HepG2 (cell line): Measurements from ENCODE around the gene SHISA5. TPM values are rescaled to one million over a fixed set of nuclear protein-coding genes. Genes with fewer than 3 reads are reported as not detected.

Experiments
- AKNA ChIP-seq: sonication (generic); formaldehyde crosslinking; IDR thresholded peaks from 2 replicates; pipeline ENCODE4 v1.4.0; 2020; ENCODE audit warnings: missing genetic modification reagents, borderline replicate concordance
- CHCHD3 ChIP-seq: sonication (generic); formaldehyde crosslinking; IDR thresholded peaks from 2 replicates; pipeline ENCODE4 v1.8.0; 2022; ENCODE audit warnings: mild to moderate bottlenecking, missing genetic modification reagents, moderate library complexity
- DMAP1 ChIP-seq: IDR thresholded peaks from 2 replicates; pipeline ENCODE4 v1.6.1; 2016
- FOSL2 ChIP-seq: sonication (generic); formaldehyde crosslinking; IDR thresholded peaks from 2 replicates; pipeline ENCODE4 v1.4.0; 2020; ENCODE audit warnings: missing genetic modification reagents
- KDM4B ChIP-seq: sonication (generic); formaldehyde crosslinking; IDR thresholded peaks from 2 replicates; pipeline ENCODE4 v1.4.0; 2020; ENCODE audit warnings: missing genetic modification reagents
- KMT2A ChIP-seq: sonication (generic); formaldehyde crosslinking; IDR thresholded peaks from 2 replicates; pipeline ENCODE4 v1.4.0; 2020; ENCODE audit warnings: missing genetic modification reagents
- PCBP2 ChIP-seq: fragments of 200-400 bp; formaldehyde crosslinking; optimal IDR thresholded peaks from 2 replicates; pipeline ENCODE3; 2018; ENCODE audit warnings: low read length, low read depth; ENCODE audit not compliant: poor library complexity, severe bottlenecking
- RAD51 ChIP-seq: fragments of 450-650 bp; IDR thresholded peaks from 2 replicates; pipeline ENCODE4 v1.6.1; 2016; ENCODE audit warnings: borderline replicate concordance
- RBM39 ChIP-seq: fragments of 200-400 bp; formaldehyde crosslinking; IDR thresholded peaks from one replicate; pipeline ENCODE4 v1.6.1; 2018; ENCODE audit warnings: antibody characterized with exemption, mild to moderate bottlenecking, low read depth, low read length; ENCODE audit not compliant: poor library complexity, severe bottlenecking
- REPIN1 ChIP-seq: sonication (generic); formaldehyde crosslinking; IDR thresholded peaks from 2 replicates; pipeline ENCODE4 v1.8.0; 2022; ENCODE audit warnings: missing genetic modification reagents, low read depth, mild to moderate bottlenecking, borderline replicate concordance
- TOE1 ChIP-seq: sonication (generic); formaldehyde crosslinking; IDR thresholded peaks from 2 replicates; pipeline ENCODE4 v1.4.0; 2020; ENCODE audit warnings: mild to moderate bottlenecking, missing genetic modification reagents
- ZFAT ChIP-seq: sonication (generic); formaldehyde crosslinking; conservative IDR thresholded peaks from 2 replicates; pipeline ENCODE4 v1.8.1; 2023; ENCODE audit warnings: missing genetic modification reagents, inconsistent platforms
- ZNF468 ChIP-seq: sonication (generic); formaldehyde crosslinking; IDR thresholded peaks from 2 replicates; pipeline ENCODE4 v1.8.0; 2022; ENCODE audit warnings: mild to moderate bottlenecking, moderate library complexity, missing genetic modification reagents
- ZNF550 ChIP-seq: sonication (generic); formaldehyde crosslinking; IDR thresholded peaks from 2 replicates; pipeline ENCODE4 v1.4.0; 2020; ENCODE audit warnings: mild to moderate bottlenecking, missing genetic modification reagents, borderline replicate concordance
- ZNF605 ChIP-seq: sonication (generic); formaldehyde crosslinking; IDR thresholded peaks from 2 replicates; pipeline ENCODE4 v1.8.0; 2022; ENCODE audit warnings: mild to moderate bottlenecking, missing genetic modification reagents
- ZNF672 ChIP-seq: sonication (generic); formaldehyde crosslinking; IDR thresholded peaks from 2 replicates; pipeline ENCODE4 v1.8.1; 2022; ENCODE audit warnings: missing genetic modification reagents
- ZNF746 ChIP-seq: sonication (generic); formaldehyde crosslinking; IDR thresholded peaks from 2 replicates; pipeline ENCODE4 v1.8.0; 2022; ENCODE audit warnings: mild to moderate bottlenecking, missing genetic modification reagents
- ZSCAN20 ChIP-seq: sonication (generic); formaldehyde crosslinking; IDR thresholded peaks from 2 replicates; pipeline ENCODE4 v1.4.0; 2020; ENCODE audit warnings: missing genetic modification reagents, mild to moderate bottlenecking, borderline replicate concordance
- ZSCAN9 ChIP-seq: IDR thresholded peaks from 2 replicates; pipeline ENCODE4 v1.6.1; 2016; ENCODE audit warnings: borderline replicate concordance
- polyA plus RNA-seq, 8 experiments: library from polyadenylated mRNA; depleted of rRNA in 3 of 8; stranded (reverse) in 7 of 8; unstranded in 1 of 8; fragments of >200 nt; fragmentation: Illumina TruSeq in 4 of 8; extraction: Trizol in 4 of 8; gene quantifications; 2 replicates each; pipeline versions ENCODE4 v1.2.1 to v1.2.3, GENCODE V29; 2011 to 2016; ENCODE audit warnings: low read depth in 4 of 8, missing spikeins in 1 of 8, mixed read lengths in 1 of 8; ENCODE audit not compliant: insufficient read depth in 1 of 8
- total RNA-seq, 5 experiments: library from RNA; depleted of rRNA; stranded (reverse); fragments of >200 nt; fragmentation: Illumina TruSeq; extraction: Trizol; gene quantifications; 2 replicates each; pipeline ENCODE4 v1.2.3, GENCODE V29; 2016; ENCODE audit warnings: low read depth in 1 of 5
- TF ChIP-seq, protein P1 (sequence below): sonication (generic); formaldehyde crosslinking; IDR thresholded peaks from 2 replicates; pipeline ENCODE4 v1.8.1; 2023; ENCODE audit warnings: mild to moderate bottlenecking, moderate library complexity, missing genetic modification reagents
- TF ChIP-seq, protein P2 (sequence below): IDR thresholded peaks from 2 replicates; pipeline ENCODE4 v1.4.0; 2020; ENCODE audit warnings: mild to moderate bottlenecking, missing genetic modification reagents

SHISA5 gene
- total and polyA plus RNA-seq, 2 of the 13 experiments (the other 11 are each of a cell fraction or from before 2014, with no cell fraction given) = 75.8 to 91.4 TPM

GRCh38 chr3:48465531-48466378 lies 38.2 kb downstream of the SHISA5 start (continued):
- TF ChIP-seq AKNA (CRISPR knock-in tag) = no peak
- TF ChIP-seq, protein P1, sequence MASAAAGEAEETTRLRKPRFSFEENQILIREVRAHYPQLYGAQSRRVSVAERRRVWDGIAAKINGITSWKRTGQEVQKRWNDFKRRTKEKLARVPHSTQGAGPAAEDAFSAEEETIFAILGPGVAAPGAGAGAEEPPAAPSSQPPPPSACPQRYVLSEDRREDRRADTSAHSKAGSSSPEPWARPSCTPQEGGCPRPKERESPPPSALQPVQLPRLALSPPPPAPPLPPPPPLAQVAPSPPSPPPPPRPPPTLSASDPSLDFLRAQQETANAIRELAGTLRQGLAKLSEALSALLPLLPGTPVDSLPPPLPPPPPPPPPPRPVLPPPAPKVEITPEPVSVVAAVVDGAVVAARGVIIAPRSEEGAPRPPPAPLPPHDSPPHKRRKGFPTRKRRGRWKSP = no peak
- TF ChIP-seq FOSL2 = peak; percentile 62
- no peak for TF ChIP-seq ZNF550 (CRISPR knock-in tag)
- no peak for TF ChIP-seq PCBP2
- no peak for TF ChIP-seq RBM39
- TF ChIP-seq ZNF672 (CRISPR knock-in tag) = no peak
- TF ChIP-seq ZFAT (CRISPR knock-in tag) = no peak
- no peak for TF ChIP-seq DMAP1 (CRISPR knock-in tag)
- no peak for TF ChIP-seq ZNF746 (CRISPR knock-in tag)
- no peak for TF ChIP-seq ZSCAN9
- TF ChIP-seq KDM4B (CRISPR knock-in tag) = no peak
- TF ChIP-seq REPIN1 (CRISPR knock-in tag) = peak; percentile 75; the same call in 1 of the 2 replicates
- TF ChIP-seq, protein P2, sequence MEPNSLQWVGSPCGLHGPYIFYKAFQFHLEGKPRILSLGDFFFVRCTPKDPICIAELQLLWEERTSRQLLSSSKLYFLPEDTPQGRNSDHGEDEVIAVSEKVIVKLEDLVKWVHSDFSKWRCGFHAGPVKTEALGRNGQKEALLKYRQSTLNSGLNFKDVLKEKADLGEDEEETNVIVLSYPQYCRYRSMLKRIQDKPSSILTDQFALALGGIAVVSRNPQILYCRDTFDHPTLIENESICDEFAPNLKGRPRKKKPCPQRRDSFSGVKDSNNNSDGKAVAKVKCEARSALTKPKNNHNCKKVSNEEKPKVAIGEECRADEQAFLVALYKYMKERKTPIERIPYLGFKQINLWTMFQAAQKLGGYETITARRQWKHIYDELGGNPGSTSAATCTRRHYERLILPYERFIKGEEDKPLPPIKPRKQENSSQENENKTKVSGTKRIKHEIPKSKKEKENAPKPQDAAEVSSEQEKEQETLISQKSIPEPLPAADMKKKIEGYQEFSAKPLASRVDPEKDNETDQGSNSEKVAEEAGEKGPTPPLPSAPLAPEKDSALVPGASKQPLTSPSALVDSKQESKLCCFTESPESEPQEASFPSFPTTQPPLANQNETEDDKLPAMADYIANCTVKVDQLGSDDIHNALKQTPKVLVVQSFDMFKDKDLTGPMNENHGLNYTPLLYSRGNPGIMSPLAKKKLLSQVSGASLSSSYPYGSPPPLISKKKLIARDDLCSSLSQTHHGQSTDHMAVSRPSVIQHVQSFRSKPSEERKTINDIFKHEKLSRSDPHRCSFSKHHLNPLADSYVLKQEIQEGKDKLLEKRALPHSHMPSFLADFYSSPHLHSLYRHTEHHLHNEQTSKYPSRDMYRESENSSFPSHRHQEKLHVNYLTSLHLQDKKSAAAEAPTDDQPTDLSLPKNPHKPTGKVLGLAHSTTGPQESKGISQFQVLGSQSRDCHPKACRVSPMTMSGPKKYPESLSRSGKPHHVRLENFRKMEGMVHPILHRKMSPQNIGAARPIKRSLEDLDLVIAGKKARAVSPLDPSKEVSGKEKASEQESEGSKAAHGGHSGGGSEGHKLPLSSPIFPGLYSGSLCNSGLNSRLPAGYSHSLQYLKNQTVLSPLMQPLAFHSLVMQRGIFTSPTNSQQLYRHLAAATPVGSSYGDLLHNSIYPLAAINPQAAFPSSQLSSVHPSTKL = peak; percentile 43
- TF ChIP-seq ZSCAN20 (CRISPR knock-in tag) = no peak
- TF ChIP-seq ZNF605 (CRISPR knock-in tag) = 0 out of 2 replicates have a peak, but pooled peaks have one; percentile 32
- TF ChIP-seq ZNF468 (CRISPR knock-in tag) = no peak
- TF ChIP-seq CHCHD3 = no peak
- no peak for TF ChIP-seq KMT2A
- no peak for TF ChIP-seq TOE1
- no peak for TF ChIP-seq RAD51
